SK-N-SH treated with all-trans-retinoic acid at 6 μM for 48 hours (cell line): ENCODE results near the gene FRAS1.

ENCODE experiments used
- ARNTL ChIP-seq: fragments of 450-650 bp; formaldehyde crosslinking; IDR thresholded peaks from 2 replicates; pipeline ENCODE4 v1.5.0; 2020; ENCODE audit warnings: low read depth, mild to moderate bottlenecking, moderate library complexity, borderline replicate concordance
- ZFP3 ChIP-seq: fragments of 250-450 bp; sonication (Bioruptor Pico); IDR thresholded peaks from 2 replicates; pipeline ENCODE4 v1.5.0; 2020; ENCODE audit warnings: mild to moderate bottlenecking, moderate library complexity
- ZFP30 ChIP-seq: fragments of 450-650 bp; formaldehyde crosslinking; IDR thresholded peaks from 2 replicates; pipeline ENCODE4 v1.5.0; 2022; ENCODE audit warnings: mild to moderate bottlenecking, moderate library complexity
- ZNF70 ChIP-seq: fragments of 450-650 bp; formaldehyde crosslinking; IDR thresholded peaks from 2 replicates; pipeline ENCODE4 v1.5.0; 2020; ENCODE audit warnings: mild to moderate bottlenecking, moderate library complexity
- ZNF8 ChIP-seq: fragments of 450-650 bp; formaldehyde crosslinking; IDR thresholded peaks from 2 replicates; pipeline ENCODE4 v1.5.0; 2020; ENCODE audit warnings: mild to moderate bottlenecking, moderate library complexity
- TF ChIP-seq, protein P1 (sequence below): fragments of 250-450 bp; sonication (Bioruptor Pico); IDR thresholded peaks from 2 replicates; pipeline ENCODE4 v1.8.0; 2021; ENCODE audit warnings: low read depth, mild to moderate bottlenecking, moderate library complexity, borderline replicate concordance
- TF ChIP-seq, protein P2 (sequence below): fragments of 250-450 bp; sonication (Bioruptor Pico); IDR thresholded peaks from 2 replicates; pipeline ENCODE4 v1.8.0; 2020; ENCODE audit warnings: mild to moderate bottlenecking, moderate library complexity, borderline replicate concordance
- TF ChIP-seq, protein P3 (sequence below): fragments of 250-450 bp; sonication (Bioruptor Pico); IDR thresholded peaks from 2 replicates; pipeline ENCODE4 v1.5.1; 2021; ENCODE audit warnings: mild to moderate bottlenecking, moderate library complexity
- TF ChIP-seq, protein P4 (sequence below): fragments of 250-450 bp; sonication (Bioruptor Pico); IDR thresholded peaks from 2 replicates; pipeline ENCODE4 v1.5.1; 2020; ENCODE audit warnings: low read depth, mild to moderate bottlenecking, moderate library complexity

DNA sequence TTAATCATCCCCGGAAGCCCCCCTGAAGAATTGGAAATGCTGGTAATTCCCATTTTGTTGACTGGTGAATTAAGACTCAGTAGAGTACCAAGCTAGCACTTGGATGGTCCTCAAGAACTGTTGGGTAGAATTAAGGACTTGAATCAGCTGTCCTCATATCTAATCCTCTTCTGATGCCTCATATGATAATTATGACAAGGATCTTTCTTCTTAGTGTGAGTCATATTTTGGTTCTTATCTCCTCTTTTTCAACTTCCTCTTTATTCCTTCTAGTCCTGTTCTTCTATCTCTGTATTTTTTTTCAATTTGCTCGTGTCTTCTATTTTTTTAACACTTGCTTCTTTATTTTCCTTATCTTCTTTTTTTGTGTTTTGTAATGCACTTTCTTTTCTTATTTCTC lies 288.1 kb downstream of the FRAS1 start:
- TF ChIP-seq ARNTL (CRISPR knock-in tag) (no peak), ZNF8 (CRISPR knock-in tag) (no peak), ZFP3 (CRISPR knock-in tag) (no peak), ZFP30 (CRISPR knock-in tag) (no peak), ZNF70 (CRISPR knock-in tag) (no peak)
- TF ChIP-seq, protein P1, sequence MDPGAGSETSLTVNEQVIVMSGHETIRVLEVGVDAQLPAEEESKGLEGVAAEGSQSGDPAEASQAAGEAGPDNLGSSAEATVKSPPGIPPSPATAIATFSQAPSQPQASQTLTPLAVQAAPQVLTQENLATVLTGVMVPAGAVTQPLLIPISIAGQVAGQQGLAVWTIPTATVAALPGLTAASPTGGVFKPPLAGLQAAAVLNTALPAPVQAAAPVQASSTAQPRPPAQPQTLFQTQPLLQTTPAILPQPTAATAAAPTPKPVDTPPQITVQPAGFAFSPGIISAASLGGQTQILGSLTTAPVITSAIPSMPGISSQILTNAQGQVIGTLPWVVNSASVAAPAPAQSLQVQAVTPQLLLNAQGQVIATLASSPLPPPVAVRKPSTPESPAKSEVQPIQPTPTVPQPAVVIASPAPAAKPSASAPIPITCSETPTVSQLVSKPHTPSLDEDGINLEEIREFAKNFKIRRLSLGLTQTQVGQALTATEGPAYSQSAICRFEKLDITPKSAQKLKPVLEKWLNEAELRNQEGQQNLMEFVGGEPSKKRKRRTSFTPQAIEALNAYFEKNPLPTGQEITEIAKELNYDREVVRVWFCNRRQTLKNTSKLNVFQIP = no peak
- TF ChIP-seq, protein P2, sequence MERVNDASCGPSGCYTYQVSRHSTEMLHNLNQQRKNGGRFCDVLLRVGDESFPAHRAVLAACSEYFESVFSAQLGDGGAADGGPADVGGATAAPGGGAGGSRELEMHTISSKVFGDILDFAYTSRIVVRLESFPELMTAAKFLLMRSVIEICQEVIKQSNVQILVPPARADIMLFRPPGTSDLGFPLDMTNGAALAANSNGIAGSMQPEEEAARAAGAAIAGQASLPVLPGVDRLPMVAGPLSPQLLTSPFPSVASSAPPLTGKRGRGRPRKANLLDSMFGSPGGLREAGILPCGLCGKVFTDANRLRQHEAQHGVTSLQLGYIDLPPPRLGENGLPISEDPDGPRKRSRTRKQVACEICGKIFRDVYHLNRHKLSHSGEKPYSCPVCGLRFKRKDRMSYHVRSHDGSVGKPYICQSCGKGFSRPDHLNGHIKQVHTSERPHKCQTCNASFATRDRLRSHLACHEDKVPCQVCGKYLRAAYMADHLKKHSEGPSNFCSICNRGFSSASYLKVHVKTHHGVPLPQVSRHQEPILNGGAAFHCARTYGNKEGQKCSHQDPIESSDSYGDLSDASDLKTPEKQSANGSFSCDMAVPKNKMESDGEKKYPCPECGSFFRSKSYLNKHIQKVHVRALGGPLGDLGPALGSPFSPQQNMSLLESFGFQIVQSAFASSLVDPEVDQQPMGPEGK (CRISPR knock-in tag) = no peak
- TF ChIP-seq, protein P3, sequence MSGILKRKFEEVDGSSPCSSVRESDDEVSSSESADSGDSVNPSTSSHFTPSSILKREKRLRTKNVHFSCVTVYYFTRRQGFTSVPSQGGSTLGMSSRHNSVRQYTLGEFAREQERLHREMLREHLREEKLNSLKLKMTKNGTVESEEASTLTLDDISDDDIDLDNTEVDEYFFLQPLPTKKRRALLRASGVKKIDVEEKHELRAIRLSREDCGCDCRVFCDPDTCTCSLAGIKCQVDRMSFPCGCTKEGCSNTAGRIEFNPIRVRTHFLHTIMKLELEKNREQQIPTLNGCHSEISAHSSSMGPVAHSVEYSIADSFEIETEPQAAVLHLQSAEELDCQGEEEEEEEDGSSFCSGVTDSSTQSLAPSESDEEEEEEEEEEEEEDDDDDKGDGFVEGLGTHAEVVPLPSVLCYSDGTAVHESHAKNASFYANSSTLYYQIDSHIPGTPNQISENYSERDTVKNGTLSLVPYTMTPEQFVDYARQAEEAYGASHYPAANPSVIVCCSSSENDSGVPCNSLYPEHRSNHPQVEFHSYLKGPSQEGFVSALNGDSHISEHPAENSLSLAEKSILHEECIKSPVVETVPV (CRISPR knock-in tag) = no peak
- TF ChIP-seq, protein P4, sequence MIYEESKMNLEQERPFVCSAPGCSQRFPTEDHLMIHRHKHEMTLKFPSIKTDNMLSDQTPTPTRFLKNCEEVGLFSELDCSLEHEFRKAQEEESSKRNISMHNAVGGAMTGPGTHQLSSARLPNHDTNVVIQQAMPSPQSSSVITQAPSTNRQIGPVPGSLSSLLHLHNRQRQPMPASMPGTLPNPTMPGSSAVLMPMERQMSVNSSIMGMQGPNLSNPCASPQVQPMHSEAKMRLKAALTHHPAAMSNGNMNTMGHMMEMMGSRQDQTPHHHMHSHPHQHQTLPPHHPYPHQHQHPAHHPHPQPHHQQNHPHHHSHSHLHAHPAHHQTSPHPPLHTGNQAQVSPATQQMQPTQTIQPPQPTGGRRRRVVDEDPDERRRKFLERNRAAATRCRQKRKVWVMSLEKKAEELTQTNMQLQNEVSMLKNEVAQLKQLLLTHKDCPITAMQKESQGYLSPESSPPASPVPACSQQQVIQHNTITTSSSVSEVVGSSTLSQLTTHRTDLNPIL = no peak
